Left lung (tissue), 10 donors: ENCODE measurements around the gene DPYSL4. TPM values are rescaled to one million over a fixed set of nuclear protein-coding genes. Genes with fewer than 3 reads are reported as not detected.
"Not testable (repeated sequence)": the region's sequence is repeated elsewhere in the genome, so short reads cannot be mapped to it uniquely, and the experiment has no call there.

Source experiments
- ATAC-seq: fragments of 200-7000 bp; cut with Tn5 transposase; one replicate; pipeline ENCODE4 v1.9.1; 2020; ENCODE audit warnings: moderate library complexity
- DNase-seq, 4 donors: peaks; one replicate each; pipeline ENCODE4 v3.0.0-alpha.2; 2013 to 2020
- H3K27ac ChIP-seq, 2 donors: fragments of 200-600 bp; sonication (generic) in 1 of 2; one replicate each; pipeline versions ENCODE4 v1.5.0 to v1.8.0; 2020 to 2021
- H3K27me3 ChIP-seq, 2 donors: fragments of 200-600 bp; sonication (generic) in 1 of 2; one replicate each; pipeline versions ENCODE4 v1.5.0 to v1.8.0; 2020 to 2021
- H3K36me3 ChIP-seq, 2 donors: fragments of 200-600 bp; sonication (generic) in 1 of 2; one replicate each; pipeline versions ENCODE4 v1.5.0 to v1.8.0; 2020 to 2021
- H3K4me1 ChIP-seq, 2 donors: fragments of 200-600 bp; one replicate each; pipeline ENCODE4 v1.8.0; 2021
- H3K4me3 ChIP-seq, 2 donors: fragments of 200-600 bp; sonication (generic) in 1 of 2; one replicate each; pipeline versions ENCODE4 v1.5.0 to v1.8.0; 2020 to 2021; ENCODE audit warnings: mild to moderate bottlenecking in 1 of 2
- H3K9me3 ChIP-seq, 2 donors: fragments of 200-600 bp; sonication (generic) in 1 of 2; one replicate each; pipeline versions ENCODE4 v1.5.0 to v1.8.0; 2020 to 2021
- CTCF ChIP-seq, 2 donors: fragments of 200-600 bp; sonication (generic) in 1 of 2; IDR thresholded peaks; one replicate each; pipeline versions ENCODE4 v1.5.0 to v1.8.0; 2021; ENCODE audit warnings: antibody characterized with exemption in 2 of 2
- intact Hi-C, 2 donors: fragments of 100-400 bp; cut with DNase I; formaldehyde crosslinking; loops; one replicate each; pipeline versions ENCODE4 v1.11.2 to v1.14.2; 2022
- polyA plus RNA-seq, 6 donors: library from polyadenylated mRNA; unstranded; fragments of 120-200 nt; gene quantifications; one replicate each; pipeline ENCODE4 v1.2.1, GENCODE V29; 2013; ENCODE audit not compliant: insufficient read length in 6 of 6
- total RNA-seq, 2 donors: library from RNA; stranded (reverse); fragmentation: NEBNext Ultra II Directional; extraction: Animal tissue kit (Norgen Biotek cat#: 25700); gene quantifications; one replicate each; pipeline ENCODE4 v1.2.1, GENCODE V29; 2021
- donor health status: DM: no; HTN: yes; CAD: no.
- donor health status: DM: no; HTN: no; CAD: no.

Gene DPYSL4
- total and polyA plus RNA-seq, 8 donors = 1.3 to 14.6 (median 10.4) TPM

- DNase-seq (peak in 1 of 4 donors; percentile 68), ATAC-seq (no peak)
- no peaks in the 10 kb centered on the region for H3K4me1 ChIP-seq
- H3K4me3 ChIP-seq = no peak overlapping the region
- no peak for TF ChIP-seq CTCF (IDR thresholded peaks at IDR 0.05)
- H3K9me3 ChIP-seq = peaks cover 0 to 25% of the 10 kb centered on the region in 2 donors
- H3K36me3 ChIP-seq = peaks cover 0 to 18% of the 10 kb centered on the region in 2 donors
- intact Hi-C loops = no loop called here
- H3K27ac ChIP-seq = no peak overlapping the region
- no peaks in the 10 kb centered on the region for H3K27me3 ChIP-seq
Measured at GRCh38 chr10:132211246-132211645, 24.5 kb downstream of the DPYSL4 start.

- H3K4me3 ChIP-seq = no peak overlapping the region
- intact Hi-C loops = no loop called here
- DNase-seq (peak in 1 of 4 donors; percentile 57), ATAC-seq (no peak)
- H3K27me3 ChIP-seq = no peaks in the 10 kb centered on the region
- no peaks in the 10 kb centered on the region for H3K4me1 ChIP-seq
- peaks cover 0 to 40% of the 10 kb centered on the region in 2 donors for H3K9me3 ChIP-seq
- H3K36me3 ChIP-seq = peaks cover 0 to 12% of the 10 kb centered on the region in 2 donors
- no peak for TF ChIP-seq CTCF (IDR thresholded peaks at IDR 0.05)
- no peak overlapping the region for H3K27ac ChIP-seq
Measured at GRCh38 chr10:132212816-132213215, 26.1 kb downstream of the DPYSL4 start.

GRCh38 chr10:132213917-132214316 lies 27.2 kb downstream of the DPYSL4 start:
- no peak overlapping the region for H3K27ac ChIP-seq
- peaks cover 0 to 40% of the 10 kb centered on the region in 2 donors for H3K9me3 ChIP-seq
- no peak overlapping the region for H3K4me3 ChIP-seq
- intact Hi-C loops = no loop called here
- H3K36me3 ChIP-seq = peaks cover 0 to 1% of the 10 kb centered on the region in 2 donors
- ATAC-seq = no peak
- no peak for DNase-seq
- no peak for TF ChIP-seq CTCF (IDR thresholded peaks at IDR 0.05)
- no peaks in the 10 kb centered on the region for H3K27me3 ChIP-seq
- H3K4me1 ChIP-seq = no peaks in the 10 kb centered on the region

- H3K4me3 ChIP-seq, intact Hi-C loops, ATAC-seq, H3K27ac ChIP-seq, H3K4me1 ChIP-seq, H3K36me3 ChIP-seq, H3K27me3 ChIP-seq: not testable (repeated sequence)
- peaks cover 0 to 40% of the 10 kb centered on the region in 2 donors for H3K9me3 ChIP-seq
- DNase-seq = peak in 1 of 4 donors; percentile 13
Measured at GRCh38 chr10:132216441-132216840, 29.7 kb downstream of the DPYSL4 start.

- Histone ChIP-seq H3K27me3 (no peaks in the 10 kb centered on the region), H3K36me3 (peaks cover 0 to 14% of the 10 kb centered on the region in 2 donors), H3K4me3 (no peak overlapping the region), H3K4me1 (peaks cover 0 to 8% of the 10 kb centered on the region in 2 donors), H3K27ac (no peak overlapping the region), H3K9me3 (peaks cover 0 to 28% of the 10 kb centered on the region in 2 donors)
- DNase-seq = peak in 1 of 4 donors; percentile 45
- no peak for ATAC-seq
- intact Hi-C loops = no loop called here
- TF ChIP-seq CTCF (IDR thresholded peaks at IDR 0.05) = no peak
Measured at GRCh38 chr10:132219486-132219885, 32.7 kb downstream of the DPYSL4 start.

GRCh38 chr10:132220061-132220460 lies 33.3 kb downstream of the DPYSL4 start:
- Histone ChIP-seq H3K9me3 (peaks cover 0 to 23% of the 10 kb centered on the region in 2 donors), H3K4me3 (no peak overlapping the region), H3K36me3 (peaks cover 0 to 17% of the 10 kb centered on the region in 2 donors), H3K27me3 (no peaks in the 10 kb centered on the region), H3K27ac (no peak overlapping the region), H3K4me1 (peaks cover 0 to 8% of the 10 kb centered on the region in 2 donors)
- no peak for ATAC-seq
- TF ChIP-seq CTCF (IDR thresholded peaks at IDR 0.05) = no peak
- peak in 1 of 4 donors; percentile 66 for DNase-seq
- intact Hi-C loops = loop anchor here (5.0 to 10.0 kb wide), 2 partner anchors 125 to 132 kb away; no protein-coding TSS in a partner anchor

- not testable (repeated sequence) for H3K27ac ChIP-seq, H3K27me3 ChIP-seq, ATAC-seq, H3K4me3 ChIP-seq
- DNase-seq = peak in 1 of 4 donors; percentile 21
- intact Hi-C loops = loop anchor here (5.0 to 10.0 kb wide), 2 partner anchors 124 to 131 kb away; no protein-coding TSS in a partner anchor
- Histone ChIP-seq H3K36me3 (peaks cover 0 to 17% of the 10 kb centered on the region in 2 donors), H3K9me3 (peaks cover 0 to 17% of the 10 kb centered on the region in 2 donors), H3K4me1 (peaks cover 0 to 15% of the 10 kb centered on the region in 2 donors)
Measured at GRCh38 chr10:132220996-132221395, 34.2 kb downstream of the DPYSL4 start.
